HG03175 (cell line): Measurements from ENCODE around the gene KDSR.
"Not testable (repeated sequence)": the region's sequence is repeated elsewhere in the genome, so short reads cannot be mapped to it uniquely, and the experiment has no call there.

Source experiments
- ATAC-seq: cut with Tn5 transposase; IDR thresholded peaks from one replicate; pipeline ENCODE4 v1.9.1; 2021; ENCODE audit warnings: mild to moderate bottlenecking, moderate library complexity; ENCODE audit not compliant: unreplicated experiment

Gene KDSR

DNA sequence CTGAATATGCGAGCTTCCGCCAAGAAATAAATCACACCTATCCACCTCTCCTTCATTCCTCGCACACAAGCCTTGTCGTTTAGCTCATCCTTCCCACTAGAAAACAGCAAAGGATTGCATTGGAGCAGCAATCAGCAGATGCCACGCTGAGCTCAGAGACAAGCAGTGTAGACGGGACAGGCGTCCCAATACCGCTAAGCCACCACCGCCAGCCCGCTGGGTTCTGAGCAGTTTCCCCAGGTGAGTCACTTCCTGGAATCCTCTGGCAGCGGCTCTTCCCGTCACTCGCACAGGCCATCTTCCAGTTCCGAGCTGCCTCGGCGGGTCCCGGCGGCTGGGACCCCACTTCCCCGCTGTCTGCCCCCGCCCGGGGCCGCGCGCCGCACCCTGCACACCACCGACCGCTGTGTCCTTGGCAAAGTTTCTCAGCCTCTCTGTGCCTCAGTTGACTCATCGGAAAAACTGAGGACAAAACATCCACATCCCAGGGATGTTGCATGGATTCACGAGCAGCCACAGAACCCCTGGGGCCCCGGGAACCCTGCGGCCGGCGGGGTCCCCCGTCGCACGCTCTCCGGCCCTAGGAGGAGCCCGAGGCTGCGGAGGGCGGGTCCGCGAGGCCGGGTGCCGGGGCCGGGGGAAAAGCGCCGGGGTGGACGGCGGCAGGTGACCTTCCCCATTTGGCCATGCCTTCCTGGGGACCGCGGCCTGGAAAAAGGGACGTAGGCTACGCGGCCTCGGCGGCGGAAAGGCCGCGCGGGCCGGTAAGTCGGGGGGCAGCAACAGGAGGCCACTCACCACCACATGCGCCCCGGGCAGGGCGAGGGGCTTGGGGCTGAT, 573 bp downstream of the KDSR start:
- peak; percentile 31 for ATAC-seq

DNA sequence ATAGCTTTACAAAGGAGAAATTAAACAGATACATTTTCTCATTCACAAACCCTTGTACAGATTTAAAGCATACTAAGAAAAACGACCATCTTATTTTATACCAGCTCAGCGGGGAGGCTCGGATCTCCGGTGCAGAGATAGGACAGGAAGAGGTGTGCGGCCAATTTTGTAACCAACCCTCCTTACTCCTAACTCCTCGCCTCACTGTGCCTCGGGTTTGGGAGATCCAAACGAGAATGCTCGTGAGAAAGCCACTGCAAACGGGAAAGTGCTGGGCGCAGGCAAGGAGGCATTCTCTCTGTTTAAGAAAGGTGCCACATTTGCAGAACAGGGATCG, 1.2 kb downstream of the KDSR start:
- no peak for ATAC-seq

DNA sequence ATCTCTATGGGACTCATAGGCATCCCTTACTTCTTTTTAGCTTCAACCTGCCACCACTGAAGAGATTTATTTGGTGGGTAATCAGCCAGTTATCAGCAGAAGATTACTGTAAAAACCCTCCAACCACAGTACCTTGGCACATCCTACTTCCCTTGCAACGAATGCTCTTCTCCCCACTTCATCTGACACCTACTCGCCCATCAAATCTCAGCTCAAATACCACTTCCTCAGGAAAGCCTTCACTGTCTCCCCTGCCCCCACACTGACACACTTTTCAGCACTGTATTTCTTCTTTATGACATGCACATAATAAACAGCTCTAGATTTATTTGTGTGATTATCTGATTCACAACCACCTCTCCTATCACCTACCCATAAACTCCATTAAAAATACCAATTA, 3.1 kb downstream of the KDSR start:
- ATAC-seq: no peak

DNA sequence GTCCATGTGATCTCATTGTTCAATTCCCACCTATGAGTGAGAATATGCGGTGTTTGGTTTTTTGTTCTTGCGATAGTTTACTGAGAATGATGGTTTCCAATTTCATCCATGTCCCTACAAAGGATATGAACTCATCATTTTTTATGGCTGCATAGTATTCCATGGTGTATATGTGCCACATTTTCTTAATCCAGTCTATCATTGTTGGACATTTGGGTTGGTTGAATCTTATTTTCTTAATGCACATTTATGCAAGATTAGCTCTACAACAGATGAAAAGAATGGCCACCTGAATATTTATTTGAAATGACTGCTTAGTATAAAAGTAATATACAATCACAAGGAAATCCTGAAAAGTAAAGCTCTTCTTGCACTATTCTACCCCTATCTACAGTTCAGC, 3.6 kb downstream of the KDSR start:
- ATAC-seq: not testable (repeated sequence)

DNA sequence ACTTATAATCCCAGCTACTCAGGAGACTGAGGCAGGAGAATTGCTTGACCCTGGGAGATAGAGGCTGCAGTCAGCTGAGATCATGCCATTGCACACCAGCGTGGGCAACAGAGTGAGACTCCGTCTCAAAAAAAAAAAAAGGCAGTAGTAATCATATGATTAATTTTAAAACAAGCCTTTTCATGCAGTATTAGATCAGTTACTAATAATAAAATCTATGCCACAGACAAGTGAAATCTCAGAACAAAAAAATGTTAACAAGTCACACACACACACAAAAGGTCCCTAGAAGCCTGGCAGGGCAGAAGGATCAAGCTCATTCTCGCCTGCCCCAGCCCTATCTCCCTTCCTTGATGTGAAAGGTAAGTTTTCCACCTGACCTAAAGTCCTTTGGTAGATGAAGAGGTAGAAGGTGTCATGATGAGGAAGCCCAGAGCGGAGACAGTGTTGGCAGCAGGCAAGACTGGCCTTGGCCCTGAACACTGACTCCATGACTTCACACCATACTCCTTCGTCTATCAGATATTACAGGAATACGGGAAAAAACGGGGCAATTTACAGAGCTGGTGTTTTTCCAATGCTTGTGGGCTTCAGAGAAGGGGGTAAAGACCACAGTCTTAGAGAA, 10.6 kb downstream of the KDSR start:
- ATAC-seq: no peak

DNA sequence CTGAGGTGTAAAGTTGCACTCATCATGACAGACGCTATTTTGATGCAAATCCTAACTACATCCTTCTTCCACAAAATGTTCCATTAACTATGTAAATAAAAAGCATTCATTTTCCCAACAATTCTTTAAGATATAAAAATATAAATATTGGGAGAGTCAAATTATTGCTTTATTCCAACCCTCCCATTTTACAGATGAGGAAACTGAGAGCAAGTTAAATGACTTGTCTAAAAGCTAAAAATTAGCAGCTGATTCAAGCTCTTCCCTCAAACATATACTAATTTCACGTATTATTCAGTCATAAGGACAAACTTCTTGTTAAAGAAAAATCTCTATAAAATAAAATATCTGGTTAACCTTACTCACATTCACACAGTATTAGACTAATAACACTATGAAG, 16.8 kb downstream of the KDSR start:
- ATAC-seq: no peak

DNA sequence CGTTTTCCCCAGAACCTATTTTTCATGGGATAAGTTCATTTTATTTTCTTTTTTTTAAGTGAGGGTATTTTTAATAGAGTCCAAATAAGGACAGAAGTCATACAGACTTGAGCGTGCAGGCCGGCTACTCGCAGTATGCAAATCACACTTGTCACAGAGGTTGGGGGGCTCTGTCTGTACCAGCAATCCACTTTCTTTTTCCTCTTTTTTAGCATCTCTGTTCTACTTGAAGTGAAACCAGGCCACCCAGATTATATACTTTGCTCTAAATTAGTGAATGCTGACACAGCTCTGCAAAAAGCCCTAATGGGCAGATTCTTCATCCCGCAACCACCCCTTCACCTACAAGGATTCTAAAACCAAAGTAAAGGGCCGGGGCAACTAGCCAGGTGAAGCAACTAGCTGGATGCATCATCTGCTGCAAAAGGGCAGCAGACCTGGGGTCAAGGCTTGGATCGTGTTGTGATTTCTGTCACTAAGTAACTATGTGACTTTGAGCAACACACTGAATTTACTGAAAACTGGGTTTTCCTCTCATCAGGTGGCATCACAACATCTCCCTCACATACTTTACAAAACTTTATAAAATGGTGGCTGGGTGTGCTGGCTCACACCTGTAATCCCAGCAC, 18.4 kb downstream of the KDSR start:
- no peak for ATAC-seq

DNA sequence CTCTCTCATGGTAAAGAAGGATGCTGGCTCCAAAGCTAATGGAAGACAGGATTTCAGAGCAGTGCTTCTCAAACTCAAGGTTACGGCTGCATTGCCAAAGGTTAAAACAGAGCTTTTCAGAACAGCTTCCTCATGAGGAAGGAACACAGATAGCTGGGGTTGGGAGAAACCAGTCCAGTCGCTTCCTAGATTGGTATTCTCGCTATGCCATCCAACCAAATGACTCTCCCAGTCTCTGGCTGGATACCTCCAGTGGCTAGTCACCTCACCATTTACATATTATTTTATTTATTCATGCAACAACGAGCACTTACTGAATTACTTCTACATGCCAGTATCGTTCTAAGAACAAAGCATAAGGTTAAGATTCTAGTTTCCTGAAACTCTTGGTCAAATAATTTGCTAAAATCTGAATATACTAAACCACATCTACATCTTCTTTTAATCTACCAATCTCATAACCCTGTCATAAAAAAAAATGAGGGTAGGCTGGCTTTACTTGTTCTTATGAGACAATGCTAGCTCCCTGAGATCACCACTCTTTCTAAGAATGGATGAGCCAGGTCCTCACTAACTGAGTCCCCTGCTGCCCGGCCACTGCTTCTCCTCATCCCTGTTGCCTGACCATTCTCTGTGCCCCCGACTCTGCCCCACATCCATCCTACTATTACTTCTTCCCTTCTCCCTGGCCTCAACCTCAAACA, 20.4 kb downstream of the KDSR start:
- ATAC-seq: no peak

DNA sequence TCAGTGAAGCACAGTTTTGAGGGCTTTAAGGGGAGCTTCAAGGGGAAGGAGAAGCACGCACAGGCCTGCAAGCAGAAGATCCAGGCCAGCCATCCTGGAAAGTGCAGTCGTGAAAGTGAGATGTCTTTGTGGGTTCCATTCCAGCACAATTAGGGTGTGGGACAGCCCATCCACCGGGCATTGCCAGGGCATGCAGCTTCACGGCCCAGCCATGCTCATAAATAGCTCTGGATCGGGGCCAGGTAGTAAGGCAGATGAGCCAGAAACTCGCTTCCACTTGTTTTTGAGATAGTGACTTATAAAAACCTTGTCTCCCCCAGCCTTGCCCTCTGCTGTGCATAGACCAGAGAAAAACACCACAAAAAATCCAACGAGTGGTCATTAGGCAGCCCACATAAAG, 21.0 kb downstream of the KDSR start:
- no peak for ATAC-seq

DNA sequence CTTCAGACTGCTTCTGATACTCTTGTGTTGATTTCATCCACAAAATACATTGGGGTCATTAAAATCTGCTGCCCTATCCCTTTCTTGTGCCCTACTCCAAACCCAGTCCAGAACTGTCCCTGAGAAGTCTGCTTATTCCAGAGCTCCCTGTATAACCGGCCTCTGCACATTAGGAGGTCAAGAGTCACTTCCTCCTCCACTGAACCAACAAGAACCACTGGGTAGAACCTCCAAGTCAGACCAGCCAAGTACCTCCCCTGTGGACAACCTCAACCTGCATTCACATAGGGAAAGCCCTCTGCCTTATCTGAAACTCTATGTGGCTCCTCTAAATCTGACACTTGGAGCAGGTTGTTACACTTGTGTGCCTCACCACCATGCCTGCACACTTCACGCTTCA, 22.1 kb downstream of the KDSR start:
- ATAC-seq: no peak

DNA sequence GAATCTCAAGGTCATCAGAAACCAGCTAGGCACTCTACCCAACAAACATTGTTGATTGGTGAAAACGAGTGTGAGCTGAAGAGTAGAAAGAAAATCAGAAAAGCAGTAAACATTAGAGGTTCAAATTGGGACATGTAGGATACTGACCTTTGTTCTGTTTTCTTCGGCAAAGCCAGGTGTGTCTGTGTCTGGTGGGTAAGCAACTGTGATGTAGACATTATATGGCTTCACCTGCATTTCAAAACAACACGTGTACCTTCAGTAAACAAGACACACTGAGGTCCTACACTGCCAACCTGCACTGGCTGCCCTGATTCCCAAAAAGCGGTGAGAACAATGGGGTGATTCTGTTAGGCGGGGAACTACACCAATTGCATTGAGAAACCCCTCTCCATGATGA, 22.7 kb downstream of the KDSR start:
- ATAC-seq: no peak

DNA sequence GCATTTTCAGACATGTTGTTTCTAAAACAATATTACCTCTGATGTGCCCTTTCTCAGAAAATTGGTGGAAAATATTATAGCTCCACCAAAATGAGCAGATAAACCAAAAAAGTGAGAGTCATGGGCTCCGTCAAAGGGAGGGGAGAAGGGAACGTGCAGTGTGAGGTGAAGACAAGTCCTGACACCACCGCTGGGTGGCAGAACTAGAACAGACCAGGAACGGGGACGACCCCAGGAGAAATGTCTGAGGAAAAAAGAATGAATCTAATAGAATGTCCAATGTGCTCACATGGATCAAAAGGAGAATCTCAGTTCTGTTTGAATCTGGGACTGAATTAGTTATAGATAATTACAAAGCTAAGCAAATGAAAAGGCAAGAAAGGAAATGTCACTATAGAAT, 24.8 kb downstream of the KDSR start:
- ATAC-seq: no peak

DNA sequence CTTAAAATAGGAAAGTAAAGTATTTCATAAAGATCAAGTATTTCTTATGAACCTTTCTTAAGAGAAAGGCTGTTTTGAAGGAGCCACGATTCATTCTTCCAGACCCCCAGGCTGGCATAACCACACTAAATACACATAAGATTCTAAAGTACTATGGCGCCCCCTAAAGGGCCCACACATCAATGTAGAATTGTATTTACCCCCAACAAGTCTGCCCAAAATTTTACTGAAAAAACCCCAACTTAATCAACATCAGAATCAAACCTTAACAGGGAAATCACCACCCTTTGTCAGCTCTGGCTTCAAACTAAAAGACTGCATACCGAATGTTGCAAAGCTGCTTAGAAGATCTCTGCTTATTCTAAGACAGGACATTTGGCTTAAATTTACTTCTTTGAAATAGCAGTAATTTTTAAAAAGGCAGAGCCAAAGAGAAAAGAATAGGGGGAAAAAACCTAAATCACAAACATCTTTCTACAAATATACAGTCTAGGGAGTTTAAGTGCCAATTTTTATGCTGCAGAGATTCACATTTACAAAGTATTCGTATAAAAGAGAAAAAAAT, 27.0 kb downstream of the KDSR start:
- ATAC-seq: no peak

DNA sequence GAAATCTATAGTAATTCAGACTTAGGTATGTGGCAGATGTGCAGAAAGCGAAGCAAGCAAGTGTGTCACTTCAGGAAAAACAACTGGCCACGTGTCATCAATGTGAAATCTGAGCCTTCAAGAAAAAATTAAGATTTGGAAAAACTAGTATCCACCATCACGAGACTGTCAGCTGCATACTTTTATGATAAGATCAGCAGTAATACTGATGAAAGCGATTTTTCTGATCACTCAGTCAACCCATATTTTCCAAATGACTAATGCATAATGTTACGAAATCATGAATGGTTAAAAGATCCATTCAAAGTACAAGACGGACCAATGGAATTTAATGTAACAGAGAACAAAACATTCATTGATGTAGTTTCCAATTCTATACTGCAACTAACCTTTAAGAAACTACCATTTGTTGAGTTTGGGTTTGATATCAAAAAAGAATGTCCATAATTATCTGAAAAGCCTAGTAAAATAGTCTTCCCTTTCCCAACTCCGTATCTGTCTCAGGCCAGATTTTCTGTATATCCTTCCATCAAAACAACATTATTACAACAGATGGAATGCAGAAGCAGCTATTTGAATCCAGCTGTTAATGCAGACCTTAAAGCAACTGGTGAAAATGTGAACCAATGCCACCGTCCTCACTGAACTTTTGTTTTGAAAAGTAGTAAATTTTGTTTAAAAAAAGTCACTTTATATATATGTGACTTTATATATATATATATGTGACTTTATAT, 30.5 kb downstream of the KDSR start:
- no peak for ATAC-seq

DNA sequence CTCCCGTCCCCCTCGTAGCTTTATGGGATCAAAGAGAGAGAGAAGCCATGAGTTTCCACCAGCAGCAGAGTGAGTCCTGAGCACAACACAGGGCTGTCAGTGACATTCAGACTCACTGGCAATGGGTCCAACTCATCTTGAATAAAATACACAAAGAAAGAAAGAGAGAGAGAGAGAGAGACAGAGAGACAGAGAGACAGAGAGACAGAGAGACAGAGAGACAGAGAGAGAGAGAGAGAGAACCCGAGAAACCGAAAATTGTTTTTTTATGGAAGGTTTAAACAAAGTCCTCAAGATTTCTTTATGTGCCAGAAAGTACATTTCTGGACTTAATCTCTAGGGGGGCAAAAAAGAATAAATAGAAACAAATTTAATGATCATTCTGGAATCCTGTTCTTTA, 35.9 kb downstream of the KDSR start:
- ATAC-seq: no peak

DNA sequence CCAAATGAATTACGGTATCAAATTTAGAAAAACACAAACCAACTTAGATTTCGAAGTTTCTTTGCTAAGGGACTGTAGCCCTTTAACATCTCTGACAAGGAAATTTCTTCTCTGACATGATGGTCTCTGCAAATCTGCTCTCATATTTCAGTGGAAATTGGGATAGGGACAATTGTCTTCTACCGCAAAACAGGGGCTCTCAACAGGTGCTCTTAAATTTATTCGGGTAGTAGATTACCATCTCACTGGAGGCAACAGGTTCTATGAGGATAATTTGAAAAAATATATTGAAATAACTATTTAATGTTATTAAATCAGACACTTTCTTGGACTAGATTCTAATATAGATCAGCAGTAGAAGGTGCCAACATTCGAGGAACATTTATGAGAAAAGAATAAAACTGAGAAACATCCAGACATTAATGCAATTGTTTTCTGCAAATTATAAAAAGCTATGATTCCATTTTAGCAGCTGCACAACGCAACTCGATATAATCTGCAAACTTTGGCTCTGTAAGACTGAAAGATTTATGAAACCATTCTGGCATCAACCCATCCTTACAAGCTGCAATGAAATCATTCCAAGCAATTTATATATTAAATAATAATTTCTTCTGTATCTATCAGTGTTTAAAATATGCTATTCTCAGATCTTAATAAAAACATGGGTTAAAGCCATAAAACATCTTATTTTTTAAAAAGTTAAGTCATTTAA, 37.4 kb downstream of the KDSR start:
- no peak for ATAC-seq

DNA sequence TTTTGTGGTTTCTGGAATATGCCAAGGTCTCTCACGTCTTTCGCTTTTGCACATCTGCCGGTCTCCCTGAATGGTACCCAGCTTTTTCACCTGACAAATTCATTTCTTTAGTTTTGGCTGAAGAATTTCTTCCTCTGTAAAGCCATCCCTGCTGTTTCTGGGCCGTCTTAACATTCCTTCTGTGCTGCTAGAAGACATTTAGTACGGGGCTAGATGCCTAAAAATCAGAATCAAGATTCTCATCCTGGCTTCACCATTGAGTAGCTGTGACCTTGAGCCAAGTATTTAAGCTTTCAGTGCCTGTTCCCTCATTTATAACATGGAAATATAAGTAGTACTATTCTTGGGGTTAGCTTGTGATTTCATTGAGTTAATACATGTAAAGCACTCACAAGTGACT, 41.0 kb downstream of the KDSR start:
- ATAC-seq: no peak

DNA sequence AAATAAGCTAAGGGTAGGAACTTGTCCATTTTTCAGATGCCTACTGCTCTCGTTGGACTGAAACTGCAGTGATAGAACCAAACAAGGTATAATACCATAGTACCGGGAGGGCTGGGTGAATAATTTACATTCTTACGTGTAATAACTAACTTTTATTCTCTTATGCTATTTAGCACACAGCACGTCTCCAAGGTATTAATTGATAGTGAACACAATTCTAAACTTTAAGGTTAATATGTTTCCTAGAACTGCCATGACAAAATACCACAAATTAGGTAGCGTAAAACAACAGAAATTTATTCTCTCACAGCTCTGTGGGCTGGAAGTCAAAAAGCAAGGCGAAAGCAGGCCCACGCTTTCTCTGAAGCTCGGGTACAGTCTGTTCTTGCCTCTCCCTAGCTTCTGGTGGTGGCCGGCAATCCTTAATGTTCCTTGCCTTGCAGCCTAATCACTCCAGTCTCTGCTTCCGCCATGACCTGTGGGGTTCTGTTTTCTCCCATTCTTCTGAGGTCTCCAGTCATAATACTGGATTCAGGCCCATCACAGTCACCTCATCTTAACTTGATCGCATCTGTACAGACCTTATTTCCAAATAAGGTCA, 41.8 kb downstream of the KDSR start:
- ATAC-seq: no peak

DNA sequence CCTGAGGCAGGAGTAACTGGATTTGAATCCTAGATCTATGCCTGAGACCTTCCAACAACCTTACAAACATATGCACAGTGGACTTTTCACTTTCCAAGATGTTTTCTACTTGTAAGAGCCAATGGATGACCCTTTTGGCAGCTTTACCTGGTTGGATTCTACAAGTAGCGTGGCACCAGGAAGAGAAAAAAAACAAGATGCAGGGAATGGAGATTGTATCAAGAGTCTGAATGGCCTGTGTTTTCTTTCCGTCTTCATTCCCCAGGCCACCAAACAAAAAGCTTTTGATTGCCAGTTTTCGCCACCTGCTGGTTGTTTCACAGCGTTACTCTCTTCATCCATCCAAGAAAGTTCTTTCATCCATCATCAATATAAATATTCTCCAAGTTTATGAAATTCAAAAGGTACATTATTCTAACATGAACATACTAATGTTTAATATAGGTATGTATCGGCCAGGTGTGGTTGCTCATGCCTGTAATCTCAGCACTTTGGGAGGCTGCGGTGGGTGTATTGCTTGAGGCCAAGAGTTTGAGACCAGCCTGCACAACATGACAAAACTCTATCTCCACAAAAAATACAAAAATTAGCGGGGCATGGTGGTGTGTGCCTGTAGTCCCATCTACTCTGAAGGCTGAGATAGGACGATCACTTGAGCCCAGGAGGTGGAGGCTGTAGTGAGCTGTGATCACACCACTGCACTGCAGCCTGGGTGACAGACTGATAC, 43.9 kb downstream of the KDSR start:
- no peak for ATAC-seq
